ENCODE results near the gene CXCL3.
"Not testable (repeated sequence)": the region's sequence is repeated elsewhere in the genome, so short reads cannot be mapped to it uniquely, and the experiment has no call there.

Gene CXCL3

GRCh38 chr4:74038425-74039314, at the start of gene CXCL3:
CXCL3 (minus strand) TSS chr4:74038689; CDS start chr4:74038611, 78 bp downstream.
- no peak for DNase-seq

GRCh38 chr4:74087481-74087880, 49.0 kb upstream of the CXCL3 start:
- DNase-seq = no peak

GRCh38 chr4:74085669-74086068, 47.2 kb upstream of the CXCL3 start:
- no peak for DNase-seq

- no peak for DNase-seq
These were observed 46.5 kb upstream of the CXCL3 start for GRCh38 chr4:74084984-74085383.

GRCh38 chr4:74083546-74083945, 45.1 kb upstream of the CXCL3 start:
- no peak for DNase-seq

- no peak for DNase-seq
These were observed 42.5 kb upstream of the CXCL3 start for GRCh38 chr4:74081035-74081434.

- not testable (repeated sequence) for DNase-seq
These were observed 41.9 kb upstream of the CXCL3 start for GRCh38 chr4:74080351-74080750.

- not testable (repeated sequence) for DNase-seq
These were observed 40.5 kb upstream of the CXCL3 start for GRCh38 chr4:74079024-74079423.

GRCh38 chr4:74073358-74073757, 34.9 kb upstream of the CXCL3 start:
- DNase-seq = no peak

GRCh38 chr4:74072739-74073138, 34.2 kb upstream of the CXCL3 start:
- no peak for DNase-seq

GRCh38 chr4:74067586-74067985, 29.1 kb upstream of the CXCL3 start:
- DNase-seq = no peak

GRCh38 chr4:74066232-74066631, 27.7 kb upstream of the CXCL3 start:
- DNase-seq = no peak

GRCh38 chr4:74065115-74065642, 26.7 kb upstream of the CXCL3 start:
- no peak for DNase-seq

GRCh38 chr4:74063859-74064258, 25.4 kb upstream of the CXCL3 start:
- no peak for DNase-seq

GRCh38 chr4:74062953-74063352, 24.5 kb upstream of the CXCL3 start:
- no peak for DNase-seq

GRCh38 chr4:74061430-74061829, 22.9 kb upstream of the CXCL3 start:
- no peak for DNase-seq

GRCh38 chr4:74059161-74059829, 20.8 kb upstream of the CXCL3 start:
- no peak for DNase-seq

- no peak for DNase-seq
These were observed 19.7 kb upstream of the CXCL3 start for GRCh38 chr4:74058048-74058651.

GRCh38 chr4:74057588-74057987, 19.1 kb upstream of the CXCL3 start:
- DNase-seq = no peak

- no peak for DNase-seq
These were observed 18.5 kb upstream of the CXCL3 start for GRCh38 chr4:74056858-74057562.

GRCh38 chr4:74056114-74056857, 17.8 kb upstream of the CXCL3 start:
- no peak for DNase-seq

- DNase-seq = no peak
These were observed 17.0 kb upstream of the CXCL3 start for GRCh38 chr4:74055498-74055897.

Data from COR-L47 (cell line).